Immature natural killer cell (primary cell): Measurements from ENCODE around the gene UNK. TPM values are rescaled to one million over a fixed set of nuclear protein-coding genes. Genes with fewer than 3 reads are reported as not detected.
"Not testable (repeated sequence)": the region's sequence is repeated elsewhere in the genome, so short reads cannot be mapped to it uniquely, and the experiment has no call there.

Source experiments
- DNase-seq, 3 donors: peaks; one replicate each; pipeline ENCODE4 v3.0.0; 2022; ENCODE audit warnings: mixed read lengths in 1 of 3
- H3K27ac Mint-ChIP-seq, 6 donors: one replicate each; pipeline ENCODE4 v1.8.0; 2020; ENCODE audit warnings: mixed read lengths in 6 of 6, mild to moderate bottlenecking in 5 of 6, inconsistent platforms in 4 of 6, moderate library complexity in 3 of 6
- H3K27me3 Mint-ChIP-seq, 3 donors: one replicate each; pipeline ENCODE4 v1.8.0; 2020 to 2021; ENCODE audit warnings: low read depth in 3 of 3, mild to moderate bottlenecking in 3 of 3, mixed read lengths in 3 of 3, moderate library complexity in 3 of 3, inconsistent platforms in 1 of 3
- H3K36me3 Mint-ChIP-seq, 3 donors: one replicate each; pipeline ENCODE4 v1.8.0; 2020; ENCODE audit warnings: mixed read lengths in 3 of 3, inconsistent platforms in 2 of 3, mild to moderate bottlenecking in 2 of 3
- H3K4me1 Mint-ChIP-seq, 2 donors: one replicate each; pipeline ENCODE4 v1.8.0; 2020; ENCODE audit warnings: inconsistent platforms in 2 of 2, mild to moderate bottlenecking in 2 of 2, mixed read lengths in 2 of 2, moderate library complexity in 1 of 2
- H3K4me3 Mint-ChIP-seq, 5 donors: one replicate each; pipeline ENCODE4 v1.8.0; 2020; ENCODE audit warnings: mild to moderate bottlenecking in 5 of 5, mixed read lengths in 5 of 5, inconsistent platforms in 3 of 5, moderate library complexity in 3 of 5
- H3K9me3 Mint-ChIP-seq, 6 donors: one replicate each; pipeline ENCODE4 v1.8.0; 2020; ENCODE audit warnings: mild to moderate bottlenecking in 6 of 6, mixed read lengths in 6 of 6, inconsistent platforms in 4 of 6, moderate library complexity in 3 of 6
- polyA plus RNA-seq, 3 donors: library from polyadenylated mRNA; unstranded; fragments of 300-500 nt; fragmentation: Illumina TruSeq; gene quantifications; one replicate each; pipeline ENCODE4 v1.2.3, GENCODE V29; 2021

UNK gene
- polyA plus RNA-seq, 3 donors from 2014 or later, result 26.0 to 48.4 (median 34.4) TPM

GRCh38 chr17:75773121-75773807 is 11.3 kb upstream of the UNK start:
- Mint-ChIP-seq H3K27me3 (peaks cover 21 to 35% (median 22%) of the 10 kb centered on the region in 3 donors), H3K4me1 (peaks cover 37 to 38% of the 10 kb centered on the region in 2 donors), H3K9me3 (peaks cover 0 to 1% (median 0%) of the 10 kb centered on the region in 6 donors), H3K27ac (peak overlapping the region in 2 of 6 donors; percentile 24 to 50), H3K4me3 (no peak overlapping the region), H3K36me3 (peaks cover 16 to 27% (median 19%) of the 10 kb centered on the region in 3 donors)
- DNase-seq, result no peak

GRCh38 chr17:75773808-75774470 is 10.7 kb upstream of the UNK start:
- no peak overlapping the region for H3K4me3 Mint-ChIP-seq
- H3K27ac Mint-ChIP-seq, result peak overlapping the region in 4 of 6 donors; percentile 43 to 69 (median 52)
- H3K9me3 Mint-ChIP-seq, result peaks cover 0 to 1% (median 0%) of the 10 kb centered on the region in 6 donors
- peaks cover 28 to 42% (median 29%) of the 10 kb centered on the region in 3 donors for H3K27me3 Mint-ChIP-seq
- H3K4me1 Mint-ChIP-seq, result peaks cover 43% of the 10 kb centered on the region in 2 donors
- H3K36me3 Mint-ChIP-seq, result peaks cover 22 to 33% (median 26%) of the 10 kb centered on the region in 3 donors
- DNase-seq, result no peak

GRCh38 chr17:75774471-75774990 is 10.1 kb upstream of the UNK start:
- DNase-seq, result no peak
- Mint-ChIP-seq H3K4me3 (peak overlapping the region in 1 of 5 donors; percentile 17), H3K4me1 (peaks cover 43% of the 10 kb centered on the region in 2 donors), H3K36me3 (peaks cover 24 to 34% (median 27%) of the 10 kb centered on the region in 3 donors), H3K27ac (peak overlapping the region; percentile 40 to 69 (median 56)), H3K9me3 (peaks cover 0 to 2% (median under 1%) of the 10 kb centered on the region in 6 donors), H3K27me3 (peaks cover 30 to 44% (median 34%) of the 10 kb centered on the region in 3 donors)

GRCh38 chr17:75774991-75775668 is 9.5 kb upstream of the UNK start:
- H3K9me3 Mint-ChIP-seq, result peaks cover 0 to 7% (median 3%) of the 10 kb centered on the region in 6 donors
- DNase-seq, result peak in 2 of 3 donors; percentile 18 to 26
- peak overlapping the region; percentile 81 to 98 (median 91) for H3K27ac Mint-ChIP-seq
- peaks cover 48 to 49% of the 10 kb centered on the region in 2 donors for H3K4me1 Mint-ChIP-seq
- peaks cover 35 to 49% (median 40%) of the 10 kb centered on the region in 3 donors for H3K27me3 Mint-ChIP-seq
- peaks cover 25 to 38% (median 32%) of the 10 kb centered on the region in 3 donors for H3K36me3 Mint-ChIP-seq
- H3K4me3 Mint-ChIP-seq, result peak overlapping the region; percentile 26 to 100 (median 98)

- H3K27ac Mint-ChIP-seq, result peak overlapping the region; percentile 77 to 98 (median 92)
- peaks cover 49 to 55% of the 10 kb centered on the region in 2 donors for H3K4me1 Mint-ChIP-seq
- peaks cover 0 to 7% (median 3%) of the 10 kb centered on the region in 6 donors for H3K9me3 Mint-ChIP-seq
- peaks cover 35 to 49% (median 40%) of the 10 kb centered on the region in 3 donors for H3K27me3 Mint-ChIP-seq
- peak; percentile 22 to 38 (median 26) for DNase-seq
- H3K36me3 Mint-ChIP-seq, result peaks cover 25 to 38% (median 32%) of the 10 kb centered on the region in 3 donors
- H3K4me3 Mint-ChIP-seq, result peak overlapping the region; percentile 97 to 100 (median 98)
Observed at GRCh38 chr17:75776386-75777295, 8.0 kb upstream of the UNK start.

- H3K36me3 Mint-ChIP-seq, result peaks cover 25 to 38% (median 32%) of the 10 kb centered on the region in 3 donors
- peak in 1 of 3 donors; percentile 15 for DNase-seq
- H3K27me3 Mint-ChIP-seq, result peaks cover 35 to 49% (median 40%) of the 10 kb centered on the region in 3 donors
- peak overlapping the region; percentile 91 to 98 (median 93) for H3K27ac Mint-ChIP-seq
- peak overlapping the region; percentile 97 to 100 (median 98) for H3K4me3 Mint-ChIP-seq
- peaks cover 51 to 55% of the 10 kb centered on the region in 2 donors for H3K4me1 Mint-ChIP-seq
- H3K9me3 Mint-ChIP-seq, result peaks cover 0 to 7% (median 3%) of the 10 kb centered on the region in 6 donors
Observed at GRCh38 chr17:75777296-75777922, 7.2 kb upstream of the UNK start.

GRCh38 chr17:75778066-75778860 is 6.3 kb upstream of the UNK start:
- peaks cover 55 to 62% of the 10 kb centered on the region in 2 donors for H3K4me1 Mint-ChIP-seq
- not testable (repeated sequence) for H3K9me3 Mint-ChIP-seq
- peak overlapping the region; percentile 91 to 98 (median 93) for H3K27ac Mint-ChIP-seq
- peak; percentile 51 to 64 (median 59) for DNase-seq
- H3K4me3 Mint-ChIP-seq, result peak overlapping the region; percentile 97 to 100 (median 98)
- peaks cover 25 to 38% (median 32%) of the 10 kb centered on the region in 3 donors for H3K36me3 Mint-ChIP-seq
- H3K27me3 Mint-ChIP-seq, result peaks cover 36 to 51% (median 42%) of the 10 kb centered on the region in 3 donors

- H3K4me1 Mint-ChIP-seq, result peaks cover 61 to 68% of the 10 kb centered on the region in 2 donors
- H3K9me3 Mint-ChIP-seq, result peaks cover 0 to 7% (median 3%) of the 10 kb centered on the region in 6 donors
- peak overlapping the region; percentile 97 to 100 (median 98) for H3K4me3 Mint-ChIP-seq
- peaks cover 25 to 38% (median 32%) of the 10 kb centered on the region in 3 donors for H3K36me3 Mint-ChIP-seq
- peak; percentile 72 to 78 (median 76) for DNase-seq
- peak overlapping the region; percentile 91 to 98 (median 93) for H3K27ac Mint-ChIP-seq
- peaks cover 34 to 51% (median 39%) of the 10 kb centered on the region in 3 donors for H3K27me3 Mint-ChIP-seq
Observed at GRCh38 chr17:75778861-75779249, 5.8 kb upstream of the UNK start.

GRCh38 chr17:75779250-75779986 is 5.2 kb upstream of the UNK start:
- H3K36me3 Mint-ChIP-seq, result peaks cover 25 to 38% (median 32%) of the 10 kb centered on the region in 3 donors
- peaks cover 32 to 50% (median 38%) of the 10 kb centered on the region in 3 donors for H3K27me3 Mint-ChIP-seq
- peaks cover 0 to 7% (median 3%) of the 10 kb centered on the region in 6 donors for H3K9me3 Mint-ChIP-seq
- peaks cover 66 to 72% of the 10 kb centered on the region in 2 donors for H3K4me1 Mint-ChIP-seq
- H3K4me3 Mint-ChIP-seq, result peak overlapping the region; percentile 97 to 100 (median 98)
- DNase-seq, result peak; percentile 95 to 98 (median 97)
- H3K27ac Mint-ChIP-seq, result peak overlapping the region; percentile 98 to 100 (median 98)

GRCh38 chr17:75779987-75780889 is 4.4 kb upstream of the UNK start:
- H3K27me3 Mint-ChIP-seq, result peaks cover 35 to 48% (median 44%) of the 10 kb centered on the region in 3 donors
- peak overlapping the region; percentile 94 to 100 (median 97) for H3K4me3 Mint-ChIP-seq
- no peak for DNase-seq
- H3K36me3 Mint-ChIP-seq, result peaks cover 25 to 38% (median 32%) of the 10 kb centered on the region in 3 donors
- peaks cover 61 to 71% of the 10 kb centered on the region in 2 donors for H3K4me1 Mint-ChIP-seq
- peak overlapping the region; percentile 98 to 100 (median 98) for H3K27ac Mint-ChIP-seq
- H3K9me3 Mint-ChIP-seq, result peaks cover 0 to 7% (median 3%) of the 10 kb centered on the region in 6 donors
